ENCODE measurements around the gene DGUOK.

- TF ChIP-seq CTCF (IDR thresholded peaks at IDR 0.05; ENCODE audit: poor library complexity, severe bottlenecking): no peak
- no peak for TF ChIP-seq POLR2AphosphoS5 (IDR thresholded peaks at IDR 0.05)
- no peak for TF ChIP-seq MXI1 (conservative IDR thresholded peaks at IDR 0.05; ENCODE audit: poor library complexity, severe bottlenecking)
- TF ChIP-seq EP300 (conservative IDR thresholded peaks at IDR 0.05; ENCODE audit: poor library complexity, severe bottlenecking): no peak
- no peak for TF ChIP-seq EZH2 (IDR thresholded peaks at IDR 0.05; ENCODE audit: borderline replicate concordance, insufficient read depth, low read length, poor library complexity, severe bottlenecking)
- TF ChIP-seq SMC3 (conservative IDR thresholded peaks at IDR 0.05; ENCODE audit: poor library complexity): no peak
- no peak for TF ChIP-seq TAF1 (IDR thresholded peaks at IDR 0.05; ENCODE audit: low read depth)
- TF ChIP-seq RAD21 (conservative IDR thresholded peaks at IDR 0.05): no peak
- TF ChIP-seq REST (IDR thresholded peaks at IDR 0.05; ENCODE audit: borderline replicate concordance): no peak
Observed at GRCh38 chr2:73915437-73915993, 11.2 kb upstream of the DGUOK start.

All from neural cell (in vitro differentiated cells).